22Rv1 (cell line): ENCODE measurements around the gene KLF17.

Experiments
- CTCF ChIP-seq: fragments of 450-650 bp; IDR thresholded peaks from 2 replicates; pipeline ENCODE4 v1.5.1; 2017; ENCODE audit warnings: mild to moderate bottlenecking
- ZFX ChIP-seq: fragments of 450-650 bp; IDR thresholded peaks from 2 replicates; pipeline ENCODE4 v1.6.1; 2017; ENCODE audit warnings: antibody characterized with exemption, borderline replicate concordance

- TF ChIP-seq ZFX (no peak), CTCF (peak; percentile 11; the same call in 1 of the 2 replicates)
These were observed 51.7 kb downstream of the KLF17 start for GRCh38 chr1:44170281-44170823.
